Transverse colon (tissue), 4 donors: Measurements from ENCODE around the gene DECR2. TPM values are rescaled to one million over a fixed set of nuclear protein-coding genes. Genes with fewer than 3 reads are reported as not detected.

ENCODE experiments used
- DNase-seq: peaks from one replicate; pipeline ENCODE4 v3.0.0-alpha.2; 2019
- H3K27ac ChIP-seq, 4 donors: fragments of 200-600 bp; sonication (generic); 2 replicates each; pipeline ENCODE4 v1.5.1; 2016 to 2018; ENCODE audit warnings: inconsistent platforms in 4 of 4
- H3K27me3 ChIP-seq: fragments of 200-600 bp; sonication (generic); 2 replicates; pipeline ENCODE4 v1.5.1; 2017; ENCODE audit warnings: inconsistent platforms
- H3K36me3 ChIP-seq, 4 donors: fragments of 200-600 bp; sonication (generic); 2 replicates each; pipeline ENCODE4 v1.5.1; 2017 to 2019; ENCODE audit warnings: inconsistent platforms in 4 of 4
- H3K4me1 ChIP-seq, 4 donors: fragments of 200-600 bp; sonication (generic); 2 replicates each; pipeline ENCODE4 v1.5.1; 2017 to 2020; ENCODE audit warnings: inconsistent platforms in 4 of 4
- H3K4me3 ChIP-seq, 4 donors: fragments of 200-600 bp; sonication (generic); 1 replicate in 1 of 4; 2 replicates in 3 of 4; pipeline versions ENCODE4 v1.5.1 to v1.6.1; 2017 to 2019; ENCODE audit warnings: inconsistent platforms in 4 of 4
- H3K9me3 ChIP-seq, 2 donors: fragments of 200-600 bp; sonication (generic); 2 replicates each; pipeline ENCODE4 v1.5.1; 2017 to 2019; ENCODE audit warnings: inconsistent platforms in 2 of 2
- CTCF ChIP-seq, 5 experiments: fragments of 200-600 bp in 3 of 5; fragments of 450-650 bp in 2 of 5; sonication (generic) in 3 of 5; IDR thresholded peaks; 1 replicate in 2 of 5; 2 replicates in 3 of 5; pipeline ENCODE4 v1.5.1; 2016 to 2017; ENCODE audit warnings: antibody characterized with exemption in 5 of 5, inconsistent platforms in 3 of 5, mild to moderate bottlenecking in 2 of 5, moderate library complexity in 1 of 5
- EP300 ChIP-seq: sonication (generic); formaldehyde crosslinking; IDR thresholded peaks from one replicate; pipeline ENCODE4 v1.6.1; 2017; ENCODE audit warnings: antibody characterized with exemption, low read depth
- POLR2A ChIP-seq: fragments of 450-650 bp; IDR thresholded peaks from one replicate; pipeline ENCODE4 v1.6.1; 2016; ENCODE audit warnings: antibody characterized with exemption, mild to moderate bottlenecking, moderate library complexity
- POLR2AphosphoS5 ChIP-seq, 3 donors: sonication (generic); formaldehyde crosslinking; IDR thresholded peaks; one replicate each; pipeline ENCODE4 v1.6.1; 2016; ENCODE audit warnings: antibody characterized with exemption in 3 of 3
- WGBS, 2 donors: methylation state at CpG; one replicate each; pipeline ENCODE4 v1.1.5; 2018; ENCODE audit warnings: low coverage in 1 of 2; 5-methylcytosine and 5-hydroxymethylcytosine counted together
- in situ Hi-C, 4 donors: fragments of 200-750 bp; cut with MboI; loops; one replicate each; pipeline versions ENCODE4 v1.15.0 to v1.15.1; 2017; ENCODE audit warnings: low sequenced_read_pairs in 3 of 4, low pct_ligation_motif_present in 1 of 4, low pct_unique_long_range_greater_than_20kb in 1 of 4
- intact Hi-C: fragments of 100-400 bp; cut with DNase I; formaldehyde crosslinking; loops from one replicate; pipeline ENCODE4 v1.15.1; 2023; ENCODE audit warnings: low total_unique reads
- total RNA-seq, 4 donors: library from RNA; depleted of rRNA; stranded (reverse); fragments of >200 nt; gene quantifications; one replicate each; pipeline ENCODE4 v1.1.0, GENCODE V29; 2016

The DECR2 gene
- total RNA-seq, 4 donors from 2014 or later, result 65.7 to 148 (median 108) TPM

- in situ Hi-C loops (no loop called here), intact Hi-C loops (loop anchor here (10.0 kb wide), 1 partner anchor 110 kb away; no protein-coding TSS in a partner anchor)
- H3K4me1 ChIP-seq, result peaks cover 0 to 26% (median 22%) of the 10 kb centered on the region in 4 donors
- H3K27me3 ChIP-seq, result no peaks in the 10 kb centered on the region
- TF ChIP-seq CTCF (IDR thresholded peaks at IDR 0.05), result no peak
- TF ChIP-seq POLR2A, result no peak
- TF ChIP-seq POLR2AphosphoS5 (IDR thresholded peaks at IDR 0.05), result no peak
- no peak for TF ChIP-seq EP300
- no peak overlapping the region for H3K4me3 ChIP-seq
- WGBS, 2 donors, result 95% methylated on average over 12 of the region's 12 CpGs; no CpG with 5 or more reads in 1 of the 2 donors
- H3K9me3 ChIP-seq, result no peaks in the 10 kb centered on the region
- no peak overlapping the region for H3K27ac ChIP-seq
- DNase-seq, result no peak
- H3K36me3 ChIP-seq, result no peaks in the 10 kb centered on the region
Measured at GRCh38 chr16:354291-354881, 47.3 kb upstream of the DECR2 start.

DNA sequence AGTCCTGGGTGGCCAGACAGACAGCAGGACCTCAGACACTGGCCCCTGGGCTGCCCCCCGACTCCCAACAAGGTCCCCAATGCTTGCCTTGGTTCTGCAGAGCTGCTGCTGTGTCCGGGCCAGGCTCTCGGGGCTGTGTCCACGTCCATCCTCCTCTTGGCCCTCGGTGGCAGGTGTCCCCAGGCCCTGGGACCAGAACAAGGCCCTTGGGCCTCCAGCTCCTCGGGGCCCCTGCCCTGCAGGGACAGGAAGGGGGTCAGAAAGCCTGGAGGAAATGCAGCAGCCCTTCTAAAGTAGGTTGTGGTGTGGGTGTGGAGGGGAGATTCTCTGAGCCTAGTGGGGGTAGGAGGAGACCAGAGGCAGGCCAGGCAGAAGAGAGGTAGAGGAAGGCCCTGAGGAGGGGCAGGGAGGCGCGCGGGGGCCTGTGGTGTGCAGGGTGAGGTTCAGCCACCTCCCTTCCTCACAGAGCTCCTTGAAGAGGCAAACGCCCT lies 46.7 kb upstream of the DECR2 start:
- H3K27me3 ChIP-seq, result no peaks in the 10 kb centered on the region
- no peaks in the 10 kb centered on the region for H3K9me3 ChIP-seq
- in situ Hi-C loops (no loop called here), intact Hi-C loops (loop anchor here (10.0 kb wide), 1 partner anchor 110 kb away; no protein-coding TSS in a partner anchor)
- TF ChIP-seq CTCF (IDR thresholded peaks at IDR 0.05) (no peak), EP300 (no peak), POLR2AphosphoS5 (IDR thresholded peaks at IDR 0.05) (no peak)
- no peak overlapping the region for H3K27ac ChIP-seq
- WGBS, 2 donors, result 80% methylated on average over 10 of the region's 10 CpGs; no CpG with 5 or more reads in 1 of the 2 donors
- H3K4me1 ChIP-seq, result peaks cover 0 to 21% (median 18%) of the 10 kb centered on the region in 4 donors
- H3K36me3 ChIP-seq, result no peaks in the 10 kb centered on the region
- no peak overlapping the region for H3K4me3 ChIP-seq
- DNase-seq, result no peak

DNA sequence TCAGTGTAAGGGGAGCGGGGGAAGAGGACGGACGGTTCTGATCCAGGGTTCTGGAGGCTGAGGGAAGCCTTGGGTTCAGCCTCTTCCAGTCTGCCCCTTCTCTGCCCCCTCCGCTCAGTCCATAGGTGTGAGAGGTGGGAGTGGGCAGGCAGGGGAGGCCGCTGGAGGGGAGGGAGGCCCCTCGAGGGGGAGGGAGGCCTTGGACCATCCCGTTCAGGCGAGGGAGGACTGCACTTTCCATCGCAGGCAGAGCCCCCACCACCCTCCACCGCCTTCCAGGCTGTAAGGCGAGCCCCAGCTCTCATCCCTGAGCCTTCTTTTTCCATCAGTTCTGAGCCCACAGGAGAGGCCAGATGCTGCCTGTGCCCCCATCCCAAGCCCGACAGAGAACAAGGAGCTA lies 44.9 kb upstream of the DECR2 start:
- TF ChIP-seq POLR2AphosphoS5 (IDR thresholded peaks at IDR 0.05) (no peak), EP300 (no peak), POLR2A (no peak), CTCF (IDR thresholded peaks at IDR 0.05) (no peak)
- H3K36me3 ChIP-seq, result no peaks in the 10 kb centered on the region
- intact Hi-C loops, result loop anchor here (10.0 kb wide), 1 partner anchor 112 kb away; no protein-coding TSS in a partner anchor
- WGBS, 2 donors, result 76 to 80% methylated on average over 1 to 10 of the region's 12 CpGs
- H3K4me3 ChIP-seq, result no peak overlapping the region
- no peaks in the 10 kb centered on the region for H3K27me3 ChIP-seq
- no peak overlapping the region for H3K27ac ChIP-seq
- in situ Hi-C loops, result no loop called here
- H3K9me3 ChIP-seq, result no peaks in the 10 kb centered on the region
- H3K4me1 ChIP-seq, result peaks cover 0 to 6% (median 5%) of the 10 kb centered on the region in 4 donors
- no peak for DNase-seq

DNA sequence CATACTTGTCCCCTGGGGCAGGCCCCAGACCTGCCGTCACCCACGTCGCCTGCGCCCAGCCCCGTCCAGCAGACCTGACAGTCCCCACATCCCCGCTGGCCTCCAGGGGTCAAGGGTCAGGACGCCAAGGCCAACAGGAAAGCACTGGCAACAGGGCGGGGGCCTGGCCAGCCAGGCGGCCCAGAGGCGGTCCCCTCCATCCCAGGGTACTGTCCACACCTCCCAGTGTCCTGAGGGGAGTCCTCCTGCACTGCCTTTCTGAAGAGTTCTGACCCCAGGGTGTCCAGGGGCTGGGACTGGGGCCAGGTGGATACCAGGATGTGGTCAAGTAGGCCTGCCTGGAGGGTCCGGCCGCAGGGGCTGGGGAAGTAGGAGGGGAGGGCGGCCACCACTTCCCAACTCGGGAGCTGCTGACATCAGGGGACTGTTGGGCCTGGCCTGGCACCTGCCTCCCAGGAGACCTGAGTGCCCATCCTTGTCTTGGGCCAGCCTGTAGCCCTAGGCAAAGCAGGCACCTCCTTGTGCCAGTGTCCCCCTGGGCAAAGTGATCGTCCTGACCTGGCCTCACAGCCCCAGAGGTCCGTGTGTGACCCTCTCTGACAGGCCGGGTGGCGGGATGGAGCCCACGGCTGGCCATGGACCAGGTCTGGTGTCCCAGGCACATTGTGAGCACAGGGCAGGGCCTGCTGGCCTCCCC lies 42.5 kb upstream of the DECR2 start:
- Histone ChIP-seq H3K4me3 (no peak overlapping the region), H3K27ac (no peak overlapping the region), H3K4me1 (peaks cover 0 to 6% (median 3%) of the 10 kb centered on the region in 4 donors), H3K36me3 (no peaks in the 10 kb centered on the region), H3K27me3 (peaks cover 10% of the 10 kb centered on the region), H3K9me3 (no peaks in the 10 kb centered on the region)
- peak; percentile 7 for DNase-seq
- intact Hi-C loops (loop anchor here (10.0 kb wide), 1 partner anchor 114 kb away; no protein-coding TSS in a partner anchor), in situ Hi-C loops (no loop called here)
- 56 to 72% methylated on average over 9 to 18 of the region's 19 CpGs for WGBS, 2 donors
- no peak for TF ChIP-seq CTCF (IDR thresholded peaks at IDR 0.05)
- no peak for TF ChIP-seq POLR2A
- no peak for TF ChIP-seq POLR2AphosphoS5 (IDR thresholded peaks at IDR 0.05)
- no peak for TF ChIP-seq EP300
